ENCODE measurements around the gene GRN. TPM values are rescaled to one million over a fixed set of nuclear protein-coding genes. Genes with fewer than 3 reads are reported as not detected.

GRN gene
- total and polyA plus RNA-seq, 9 of the 15 experiments (the other 6 are each of a cell fraction or from before 2014, with no cell fraction given) = 5.4 to 75.3 (median 20.7) TPM

DNA sequence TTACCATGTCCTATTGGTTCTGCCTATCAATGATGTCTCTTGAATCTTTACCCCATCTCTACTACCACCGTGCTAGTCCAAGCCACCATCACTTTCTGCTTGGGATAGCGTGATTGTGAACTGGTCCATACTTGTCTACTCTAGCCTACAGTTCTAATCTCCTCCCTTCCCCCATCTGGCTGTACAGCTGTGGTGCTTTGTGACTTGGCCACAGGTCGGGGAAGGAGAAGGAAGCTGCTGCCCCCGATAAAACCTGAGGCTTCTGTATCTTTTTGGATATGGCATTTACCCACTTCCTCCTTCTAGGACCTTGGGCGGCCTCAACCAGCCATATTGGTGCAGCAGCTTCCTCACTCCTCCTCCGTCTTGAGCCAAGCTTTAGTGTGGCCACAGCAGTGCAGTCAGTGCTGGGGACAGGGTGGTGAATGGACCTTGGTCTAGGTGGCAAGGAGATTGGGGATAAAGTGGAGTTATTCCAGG, 44.7 kb downstream of the GRN start (continued):
- TF ChIP-seq HMGXB4 (CRISPR knock-in tag; IDR thresholded peaks at IDR 0.05) (no peak), ID3 (CRISPR knock-in tag; IDR thresholded peaks at IDR 0.05) (no peak), ID3 (tag; IDR thresholded peaks at IDR 0.05) (peak; percentile 92), ZNF77 (CRISPR knock-in tag; IDR thresholded peaks at IDR 0.05) (no peak), CCNT2 (IDR thresholded peaks at IDR 0.05; ENCODE audit: borderline replicate concordance, extremely low read depth, insufficient read length, low read depth, low read length) (no peak), ZBTB12 (CRISPR knock-in tag; IDR thresholded peaks at IDR 0.05) (no peak), LEF1 (IDR thresholded peaks at IDR 0.05) (peak; percentile 91), MTA2 (IDR thresholded peaks at IDR 0.05; ENCODE audit: low read depth) (peak; percentile 59), MYNN (IDR thresholded peaks at IDR 0.05) (no peak), MYNN (CRISPR knock-in tag; IDR thresholded peaks at IDR 0.05) (no peak), SMAD4 (CRISPR knock-in tag; conservative IDR thresholded peaks at IDR 0.05) (no peak; the same call in 1 of the 2 replicates), CHD4 (IDR thresholded peaks at IDR 0.05; ENCODE audit: insufficient read depth, insufficient replicate concordance, low read depth, low read length, poor library complexity, severe bottlenecking) (no peak), BHLHE40 (IDR thresholded peaks at IDR 0.05; ENCODE audit: low read length) (peak; percentile 35; the same call in 1 of the 2 replicates), ZNF3 (CRISPR knock-in tag; IDR thresholded peaks at IDR 0.05) (no peak), GTF2B (IDR thresholded peaks at IDR 0.05; ENCODE audit: extremely low read depth, insufficient read length) (no peak), ETV6 (IDR thresholded peaks at IDR 0.05; ENCODE audit: borderline replicate concordance in 1 of 2, low read depth in 2 of 2, low read length in 1 of 2) (peak in 1 of 2 experiments; percentile 84; a peak in 2 of 4 replicates), ETV6 (CRISPR knock-in tag; IDR thresholded peaks at IDR 0.05; ENCODE audit: borderline replicate concordance) (no peak), BRF1 (IDR thresholded peaks at IDR 0.05; ENCODE audit: borderline replicate concordance, extremely low read depth, insufficient read length) (no peak), MTA3 (IDR thresholded peaks at IDR 0.05; ENCODE audit: borderline replicate concordance) (peak; percentile 78), POLR2AphosphoS5 (IDR thresholded peaks at IDR 0.05; ENCODE audit: control insufficient read depth, insufficient read depth, low read depth, low read length) (peak; percentile 94), KAT8 (IDR thresholded peaks at IDR 0.05; ENCODE audit: low read depth) (no peak), ILK (tag; IDR thresholded peaks at IDR 0.05; ENCODE audit: borderline replicate concordance, low read depth) (no peak)
- TF ChIP-seq, protein P1, sequence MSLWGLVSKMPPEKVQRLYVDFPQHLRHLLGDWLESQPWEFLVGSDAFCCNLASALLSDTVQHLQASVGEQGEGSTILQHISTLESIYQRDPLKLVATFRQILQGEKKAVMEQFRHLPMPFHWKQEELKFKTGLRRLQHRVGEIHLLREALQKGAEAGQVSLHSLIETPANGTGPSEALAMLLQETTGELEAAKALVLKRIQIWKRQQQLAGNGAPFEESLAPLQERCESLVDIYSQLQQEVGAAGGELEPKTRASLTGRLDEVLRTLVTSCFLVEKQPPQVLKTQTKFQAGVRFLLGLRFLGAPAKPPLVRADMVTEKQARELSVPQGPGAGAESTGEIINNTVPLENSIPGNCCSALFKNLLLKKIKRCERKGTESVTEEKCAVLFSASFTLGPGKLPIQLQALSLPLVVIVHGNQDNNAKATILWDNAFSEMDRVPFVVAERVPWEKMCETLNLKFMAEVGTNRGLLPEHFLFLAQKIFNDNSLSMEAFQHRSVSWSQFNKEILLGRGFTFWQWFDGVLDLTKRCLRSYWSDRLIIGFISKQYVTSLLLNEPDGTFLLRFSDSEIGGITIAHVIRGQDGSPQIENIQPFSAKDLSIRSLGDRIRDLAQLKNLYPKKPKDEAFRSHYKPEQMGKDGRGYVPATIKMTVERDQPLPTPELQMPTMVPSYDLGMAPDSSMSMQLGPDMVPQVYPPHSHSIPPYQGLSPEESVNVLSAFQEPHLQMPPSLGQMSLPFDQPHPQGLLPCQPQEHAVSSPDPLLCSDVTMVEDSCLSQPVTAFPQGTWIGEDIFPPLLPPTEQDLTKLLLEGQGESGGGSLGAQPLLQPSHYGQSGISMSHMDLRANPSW (CRISPR knock-in tag; IDR thresholded peaks at IDR 0.05) = no peak

Measured in K562 (cell line).